Coronary artery (tissue), 2 donors: Measurements from ENCODE around the gene IGF2.

Experiments
- DNase-seq: peaks from one replicate; pipeline ENCODE4 v3.0.0-alpha.2; 2017; ENCODE audit warnings: low spot score
- H3K27ac ChIP-seq, 2 donors: fragments of 200-600 bp; sonication (generic); one replicate each; pipeline ENCODE4 v1.5.1; 2016 to 2019
- H3K4me3 ChIP-seq: fragments of 200-600 bp; sonication (generic); 2 replicates; pipeline ENCODE4 v1.5.1; 2016; ENCODE audit warnings: mild to moderate bottlenecking, moderate library complexity
- CTCF ChIP-seq: fragments of 200-600 bp; sonication (generic); IDR thresholded peaks from one replicate; pipeline ENCODE4 v1.5.1; 2019; ENCODE audit warnings: antibody characterized with exemption

The IGF2 gene

GRCh38 chr11:2088746-2089535 lies 50.2 kb downstream of the IGF2 start:
- DNase-seq = no peak
- no peak for TF ChIP-seq CTCF
- no peak overlapping the region for H3K27ac ChIP-seq
- H3K4me3 ChIP-seq = no peak overlapping the region

- Histone ChIP-seq H3K27ac (no peak overlapping the region), H3K4me3 (no peak overlapping the region)
- TF ChIP-seq CTCF = no peak
- no peak for DNase-seq
These were observed 50.9 kb downstream of the IGF2 start for GRCh38 chr11:2088284-2088683.

GRCh38 chr11:2086239-2087040 lies 52.7 kb downstream of the IGF2 start:
- no peak for DNase-seq
- H3K27ac ChIP-seq = no peak overlapping the region
- no peak for TF ChIP-seq CTCF

GRCh38 chr11:2085251-2086066 lies 53.7 kb downstream of the IGF2 start:
- Histone ChIP-seq H3K27ac (no peak overlapping the region), H3K4me3 (no peak overlapping the region)
- no peak for TF ChIP-seq CTCF
- no peak for DNase-seq

More at GRCh38 chr11:2086239-2087040, 52.7 kb downstream of the IGF2 start:
- H3K4me3 ChIP-seq = no peak overlapping the region

GRCh38 chr11:2084721-2085120 lies 54.5 kb downstream of the IGF2 start:
- no peak for DNase-seq
- no peak overlapping the region for H3K27ac ChIP-seq
- no peak overlapping the region for H3K4me3 ChIP-seq
- TF ChIP-seq CTCF = no peak
